ENCODE results near the gene MEGF6. TPM values are rescaled to one million over a fixed set of nuclear protein-coding genes. Genes with fewer than 3 reads are reported as not detected.

Gene MEGF6
- total RNA-seq, 4 donors from 2014 or later = 66.7 to 120 (median 74.5) TPM

- Histone ChIP-seq H3K4me1 (peaks cover 73% of the 10 kb centered on the region), H3K27ac (no peak overlapping the region), H3K27me3 (no peaks in the 10 kb centered on the region), H3K9me3 (no peaks in the 10 kb centered on the region), H3K36me3 (no peaks in the 10 kb centered on the region), H3K4me3 (no peak overlapping the region)
- WGBS = 92% methylated on average over 6 of the region's 16 CpGs
- no peak for DNase-seq (ENCODE audit: low spot score in 2 of 2)
- TF ChIP-seq POLR2A (IDR thresholded peaks at IDR 0.05) (no peak), EP300 (IDR thresholded peaks at IDR 0.05) (no peak), POLR2AphosphoS5 (IDR thresholded peaks at IDR 0.05) (no peak)
- TF ChIP-seq, protein P1, sequence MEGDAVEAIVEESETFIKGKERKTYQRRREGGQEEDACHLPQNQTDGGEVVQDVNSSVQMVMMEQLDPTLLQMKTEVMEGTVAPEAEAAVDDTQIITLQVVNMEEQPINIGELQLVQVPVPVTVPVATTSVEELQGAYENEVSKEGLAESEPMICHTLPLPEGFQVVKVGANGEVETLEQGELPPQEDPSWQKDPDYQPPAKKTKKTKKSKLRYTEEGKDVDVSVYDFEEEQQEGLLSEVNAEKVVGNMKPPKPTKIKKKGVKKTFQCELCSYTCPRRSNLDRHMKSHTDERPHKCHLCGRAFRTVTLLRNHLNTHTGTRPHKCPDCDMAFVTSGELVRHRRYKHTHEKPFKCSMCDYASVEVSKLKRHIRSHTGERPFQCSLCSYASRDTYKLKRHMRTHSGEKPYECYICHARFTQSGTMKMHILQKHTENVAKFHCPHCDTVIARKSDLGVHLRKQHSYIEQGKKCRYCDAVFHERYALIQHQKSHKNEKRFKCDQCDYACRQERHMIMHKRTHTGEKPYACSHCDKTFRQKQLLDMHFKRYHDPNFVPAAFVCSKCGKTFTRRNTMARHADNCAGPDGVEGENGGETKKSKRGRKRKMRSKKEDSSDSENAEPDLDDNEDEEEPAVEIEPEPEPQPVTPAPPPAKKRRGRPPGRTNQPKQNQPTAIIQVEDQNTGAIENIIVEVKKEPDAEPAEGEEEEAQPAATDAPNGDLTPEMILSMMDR (IDR thresholded peaks at IDR 0.05) = no peak
Observed at GRCh38 chr1:3537359-3537758, 73.9 kb downstream of the MEGF6 start.

GRCh38 chr1:3536420-3537195 lies 74.7 kb downstream of the MEGF6 start:
- Histone ChIP-seq H3K4me1 (peaks cover 73% of the 10 kb centered on the region), H3K36me3 (no peaks in the 10 kb centered on the region), H3K27ac (no peak overlapping the region), H3K27me3 (no peaks in the 10 kb centered on the region), H3K4me3 (no peak overlapping the region), H3K9me3 (no peaks in the 10 kb centered on the region)
- WGBS = 50% methylated on average over 1 of the region's 27 CpGs
- DNase-seq (ENCODE audit: low spot score in 2 of 2) = no peak
- TF ChIP-seq EP300 (IDR thresholded peaks at IDR 0.05) (no peak), POLR2AphosphoS5 (IDR thresholded peaks at IDR 0.05) (no peak), POLR2A (IDR thresholded peaks at IDR 0.05) (no peak)
- TF ChIP-seq, protein P1 (IDR thresholded peaks at IDR 0.05) = no peak

GRCh38 chr1:3535732-3536131 lies 75.6 kb downstream of the MEGF6 start:
- WGBS = 85% methylated on average over 10 of the region's 12 CpGs
- TF ChIP-seq POLR2A (IDR thresholded peaks at IDR 0.05) = no peak
- no peak for TF ChIP-seq POLR2AphosphoS5 (IDR thresholded peaks at IDR 0.05)
- TF ChIP-seq EP300 (IDR thresholded peaks at IDR 0.05) = no peak
- TF ChIP-seq, protein P1 (IDR thresholded peaks at IDR 0.05) = no peak
- no peaks in the 10 kb centered on the region for H3K9me3 ChIP-seq
- no peak overlapping the region for H3K4me3 ChIP-seq
- no peaks in the 10 kb centered on the region for H3K27me3 ChIP-seq
- H3K36me3 ChIP-seq = no peaks in the 10 kb centered on the region
- DNase-seq (ENCODE audit: low spot score in 2 of 2) = no peak
- peaks cover 75% of the 10 kb centered on the region for H3K4me1 ChIP-seq
- no peak overlapping the region for H3K27ac ChIP-seq

- DNase-seq (ENCODE audit: low spot score in 2 of 2) = no peak
- no peaks in the 10 kb centered on the region for H3K36me3 ChIP-seq
- H3K4me1 ChIP-seq = peaks cover 74% of the 10 kb centered on the region
- no peaks in the 10 kb centered on the region for H3K27me3 ChIP-seq
- H3K27ac ChIP-seq = no peak overlapping the region
- 83% methylated on average over 4 of the region's 17 CpGs for WGBS
- no peaks in the 10 kb centered on the region for H3K9me3 ChIP-seq
- TF ChIP-seq POLR2AphosphoS5 (IDR thresholded peaks at IDR 0.05) (no peak), POLR2A (IDR thresholded peaks at IDR 0.05) (no peak), EP300 (IDR thresholded peaks at IDR 0.05) (no peak)
- TF ChIP-seq, protein P1 (IDR thresholded peaks at IDR 0.05) = no peak
- H3K4me3 ChIP-seq = no peak overlapping the region
Observed at GRCh38 chr1:3534803-3535637, 76.3 kb downstream of the MEGF6 start.

Data from suprapubic skin (tissue), 4 donors.